ENCODE results near the gene CAPN14. TPM values are rescaled to one million over a fixed set of nuclear protein-coding genes. Genes with fewer than 3 reads are reported as not detected.

The CAPN14 gene
- polyA plus RNA-seq, 2 donors: 72.7 to 141 TPM

- Histone ChIP-seq H3K4me1 (ENCODE audit: control insufficient read depth in 2 of 2, insufficient read depth in 2 of 2, low read length in 1 of 2) (peaks cover 0 to 6% of the 10 kb centered on the region in 2 donors), H3K36me3 (ENCODE audit: control insufficient read depth in 2 of 2, insufficient read depth in 2 of 2, low read length in 1 of 2) (no peaks in the 10 kb centered on the region), H3K9me3 (ENCODE audit: control insufficient read depth in 2 of 2, insufficient read depth in 1 of 2, low read depth in 1 of 2, low read length in 1 of 2) (no peaks in the 10 kb centered on the region), H3K27ac (ENCODE audit: low read depth in 2 of 2, low read length in 1 of 2) (peak overlapping the region in 1 of 2 donors; percentile 15), H3K27me3 (ENCODE audit: control insufficient read depth in 1 of 2, insufficient read depth in 2 of 2, low read length in 2 of 2) (no peaks in the 10 kb centered on the region), H3K4me3 (ENCODE audit: low read depth in 1 of 2, low read length in 2 of 2) (peak overlapping the region in 1 of 2 donors; percentile 7)
- 20 to 74% methylated on average over 4 of the region's 4 CpGs for WGBS, 2 donors
Observed at GRCh38 chr2:31213601-31214443, 3.5 kb downstream of the CAPN14 start.

GRCh38 chr2:31212659-31213600 lies 4.4 kb downstream of the CAPN14 start:
- peaks cover 0 to 3% of the 10 kb centered on the region in 2 donors for H3K4me1 ChIP-seq (ENCODE audit: control insufficient read depth in 2 of 2, insufficient read depth in 2 of 2, low read length in 1 of 2)
- H3K36me3 ChIP-seq (ENCODE audit: control insufficient read depth in 2 of 2, insufficient read depth in 2 of 2, low read length in 1 of 2): no peaks in the 10 kb centered on the region
- H3K9me3 ChIP-seq (ENCODE audit: control insufficient read depth in 2 of 2, insufficient read depth in 1 of 2, low read depth in 1 of 2, low read length in 1 of 2): no peaks in the 10 kb centered on the region
- H3K27me3 ChIP-seq (ENCODE audit: control insufficient read depth in 1 of 2, insufficient read depth in 2 of 2, low read length in 2 of 2): no peaks in the 10 kb centered on the region
- H3K27ac ChIP-seq (ENCODE audit: low read depth in 2 of 2, low read length in 1 of 2): no peak overlapping the region
- no peak overlapping the region for H3K4me3 ChIP-seq (ENCODE audit: low read depth in 1 of 2, low read length in 2 of 2)
- 73 to 80% methylated on average over 9 of the region's 9 CpGs for WGBS, 2 donors

- Histone ChIP-seq H3K27ac (ENCODE audit: low read depth in 2 of 2, low read length in 1 of 2) (peak overlapping the region; percentile 52 to 79), H3K4me3 (ENCODE audit: low read depth in 1 of 2, low read length in 2 of 2) (no peak overlapping the region), H3K4me1 (ENCODE audit: control insufficient read depth in 2 of 2, insufficient read depth in 2 of 2, low read length in 1 of 2) (no peaks in the 10 kb centered on the region), H3K9me3 (ENCODE audit: control insufficient read depth in 2 of 2, insufficient read depth in 1 of 2, low read depth in 1 of 2, low read length in 1 of 2) (no peaks in the 10 kb centered on the region), H3K27me3 (ENCODE audit: control insufficient read depth in 1 of 2, insufficient read depth in 2 of 2, low read length in 2 of 2) (peaks cover 0 to 4% of the 10 kb centered on the region in 2 donors), H3K36me3 (ENCODE audit: control insufficient read depth in 2 of 2, insufficient read depth in 2 of 2, low read length in 1 of 2) (peaks cover 0 to 3% of the 10 kb centered on the region in 2 donors)
- whole genome bisulfite sequencing, 2 donors: 97% methylated on average over 1 of the region's 1 CpG
Observed at GRCh38 chr2:31208240-31208639, 9.1 kb downstream of the CAPN14 start.

GRCh38 chr2:31207790-31208189 lies 9.5 kb downstream of the CAPN14 start:
- Histone ChIP-seq H3K4me1 (ENCODE audit: control insufficient read depth in 2 of 2, insufficient read depth in 2 of 2, low read length in 1 of 2) (no peaks in the 10 kb centered on the region), H3K36me3 (ENCODE audit: control insufficient read depth in 2 of 2, insufficient read depth in 2 of 2, low read length in 1 of 2) (peaks cover 0 to 3% of the 10 kb centered on the region in 2 donors), H3K27ac (ENCODE audit: low read depth in 2 of 2, low read length in 1 of 2) (peak overlapping the region in 1 of 2 donors; percentile 79), H3K27me3 (ENCODE audit: control insufficient read depth in 1 of 2, insufficient read depth in 2 of 2, low read length in 2 of 2) (peaks cover 0 to 4% of the 10 kb centered on the region in 2 donors), H3K9me3 (ENCODE audit: control insufficient read depth in 2 of 2, insufficient read depth in 1 of 2, low read depth in 1 of 2, low read length in 1 of 2) (no peaks in the 10 kb centered on the region), H3K4me3 (ENCODE audit: low read depth in 1 of 2, low read length in 2 of 2) (no peak overlapping the region)
- WGBS, 2 donors: 26 to 35% methylated on average over 2 of the region's 2 CpGs

GRCh38 chr2:31205613-31206012 lies 11.7 kb downstream of the CAPN14 start:
- Histone ChIP-seq H3K27me3 (ENCODE audit: control insufficient read depth in 1 of 2, insufficient read depth in 2 of 2, low read length in 2 of 2) (peaks cover 0 to 4% of the 10 kb centered on the region in 2 donors), H3K4me1 (ENCODE audit: control insufficient read depth in 2 of 2, insufficient read depth in 2 of 2, low read length in 1 of 2) (no peaks in the 10 kb centered on the region), H3K27ac (ENCODE audit: low read depth in 2 of 2, low read length in 1 of 2) (peak overlapping the region in 1 of 2 donors; percentile 6), H3K36me3 (ENCODE audit: control insufficient read depth in 2 of 2, insufficient read depth in 2 of 2, low read length in 1 of 2) (peaks cover 0 to 8% of the 10 kb centered on the region in 2 donors), H3K9me3 (ENCODE audit: control insufficient read depth in 2 of 2, insufficient read depth in 1 of 2, low read depth in 1 of 2, low read length in 1 of 2) (no peaks in the 10 kb centered on the region), H3K4me3 (ENCODE audit: low read depth in 1 of 2, low read length in 2 of 2) (no peak overlapping the region)
- WGBS, 2 donors: 70 to 88% methylated on average over 3 of the region's 3 CpGs

DNA sequence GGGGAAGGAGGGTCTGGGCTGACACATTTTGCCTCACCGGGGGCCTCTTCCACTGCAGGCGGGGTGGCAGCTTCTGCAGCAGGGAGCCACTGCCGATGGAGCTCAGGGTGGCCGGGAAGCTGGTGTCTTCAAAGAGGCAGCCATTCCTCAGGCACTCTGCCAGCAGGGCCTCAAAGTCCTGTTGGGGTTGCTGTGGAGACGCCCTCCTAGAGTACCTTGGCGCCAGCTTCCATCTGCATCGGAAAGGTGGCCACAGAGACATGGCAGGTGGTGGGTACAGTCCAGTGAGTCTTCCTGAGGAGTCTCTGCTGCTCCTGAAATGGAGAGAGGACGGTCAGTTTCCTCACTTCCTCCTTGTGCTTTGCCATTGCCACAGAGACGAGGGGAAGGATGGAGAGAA lies 12.1 kb downstream of the CAPN14 start:
- Histone ChIP-seq H3K27me3 (ENCODE audit: control insufficient read depth in 1 of 2, insufficient read depth in 2 of 2, low read length in 2 of 2) (peaks cover 0 to 4% of the 10 kb centered on the region in 2 donors), H3K27ac (ENCODE audit: low read depth in 2 of 2, low read length in 1 of 2) (no peak overlapping the region), H3K4me1 (ENCODE audit: control insufficient read depth in 2 of 2, insufficient read depth in 2 of 2, low read length in 1 of 2) (no peaks in the 10 kb centered on the region), H3K36me3 (ENCODE audit: control insufficient read depth in 2 of 2, insufficient read depth in 2 of 2, low read length in 1 of 2) (peaks cover 0 to 8% of the 10 kb centered on the region in 2 donors), H3K4me3 (ENCODE audit: low read depth in 1 of 2, low read length in 2 of 2) (no peak overlapping the region), H3K9me3 (ENCODE audit: control insufficient read depth in 2 of 2, insufficient read depth in 1 of 2, low read depth in 1 of 2, low read length in 1 of 2) (no peaks in the 10 kb centered on the region)
- 90 to 94% methylated on average over 9 of the region's 9 CpGs for WGBS, 2 donors

DNA sequence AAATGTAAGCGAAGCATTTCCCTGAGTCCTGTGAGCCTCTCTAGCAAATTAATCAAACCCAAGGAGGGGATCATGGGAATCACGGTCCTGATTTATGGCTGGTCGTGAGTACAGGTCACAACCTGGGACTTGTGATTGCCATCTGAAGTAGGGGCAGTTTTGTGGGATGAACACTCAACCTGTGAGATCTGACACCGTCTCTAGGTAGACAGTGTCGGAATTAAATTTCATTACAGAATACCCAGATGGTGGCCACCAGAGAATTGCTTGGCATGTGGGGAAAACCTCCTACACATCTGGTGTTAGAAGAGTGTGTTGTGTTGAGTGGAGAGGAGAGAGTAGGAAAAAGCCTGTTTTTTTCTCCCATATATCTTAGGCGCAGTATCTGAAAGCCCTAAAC lies 12.5 kb downstream of the CAPN14 start:
- Histone ChIP-seq H3K4me1 (ENCODE audit: control insufficient read depth in 2 of 2, insufficient read depth in 2 of 2, low read length in 1 of 2) (no peaks in the 10 kb centered on the region), H3K36me3 (ENCODE audit: control insufficient read depth in 2 of 2, insufficient read depth in 2 of 2, low read length in 1 of 2) (peaks cover 0 to 8% of the 10 kb centered on the region in 2 donors), H3K9me3 (ENCODE audit: control insufficient read depth in 2 of 2, insufficient read depth in 1 of 2, low read depth in 1 of 2, low read length in 1 of 2) (no peaks in the 10 kb centered on the region), H3K27ac (ENCODE audit: low read depth in 2 of 2, low read length in 1 of 2) (no peak overlapping the region), H3K4me3 (ENCODE audit: low read depth in 1 of 2, low read length in 2 of 2) (no peak overlapping the region), H3K27me3 (ENCODE audit: control insufficient read depth in 1 of 2, insufficient read depth in 2 of 2, low read length in 2 of 2) (peaks cover 0 to 4% of the 10 kb centered on the region in 2 donors)
- 82 to 90% methylated on average over 6 of the region's 6 CpGs for WGBS, 2 donors

GRCh38 chr2:31203916-31204315 lies 13.4 kb downstream of the CAPN14 start:
- Histone ChIP-seq H3K9me3 (ENCODE audit: control insufficient read depth in 2 of 2, insufficient read depth in 1 of 2, low read depth in 1 of 2, low read length in 1 of 2) (no peaks in the 10 kb centered on the region), H3K4me3 (ENCODE audit: low read depth in 1 of 2, low read length in 2 of 2) (no peak overlapping the region), H3K27ac (ENCODE audit: low read depth in 2 of 2, low read length in 1 of 2) (no peak overlapping the region), H3K27me3 (ENCODE audit: control insufficient read depth in 1 of 2, insufficient read depth in 2 of 2, low read length in 2 of 2) (peaks cover 0 to 4% of the 10 kb centered on the region in 2 donors), H3K36me3 (ENCODE audit: control insufficient read depth in 2 of 2, insufficient read depth in 2 of 2, low read length in 1 of 2) (peaks cover 0 to 11% of the 10 kb centered on the region in 2 donors), H3K4me1 (ENCODE audit: control insufficient read depth in 2 of 2, insufficient read depth in 2 of 2, low read length in 1 of 2) (no peaks in the 10 kb centered on the region)

GRCh38 chr2:31202833-31203232 lies 14.5 kb downstream of the CAPN14 start:
- H3K36me3 ChIP-seq (ENCODE audit: control insufficient read depth in 2 of 2, insufficient read depth in 2 of 2, low read length in 1 of 2): peaks cover 0 to 11% of the 10 kb centered on the region in 2 donors
- H3K9me3 ChIP-seq (ENCODE audit: control insufficient read depth in 2 of 2, insufficient read depth in 1 of 2, low read depth in 1 of 2, low read length in 1 of 2): no peaks in the 10 kb centered on the region
- H3K27ac ChIP-seq (ENCODE audit: low read depth in 2 of 2, low read length in 1 of 2): no peak overlapping the region
- 79 to 87% methylated on average over 5 of the region's 5 CpGs for WGBS, 2 donors
- peaks cover 0 to 4% of the 10 kb centered on the region in 2 donors for H3K27me3 ChIP-seq (ENCODE audit: control insufficient read depth in 1 of 2, insufficient read depth in 2 of 2, low read length in 2 of 2)
- H3K4me1 ChIP-seq (ENCODE audit: control insufficient read depth in 2 of 2, insufficient read depth in 2 of 2, low read length in 1 of 2): no peaks in the 10 kb centered on the region
- H3K4me3 ChIP-seq (ENCODE audit: low read depth in 1 of 2, low read length in 2 of 2): no peak overlapping the region

Measured in esophagus (tissue), 2 donors.